GM12873 (cell line): ENCODE measurements around the gene PMEPA1.

Experiments used
- TF ChIP-seq, protein P1 (sequence below): IDR thresholded peaks from 2 replicates; pipeline ENCODE4 v1.5.1; 2012; ENCODE audit warnings: low read depth, mild to moderate bottlenecking, moderate library complexity, low read length, control low read depth; ENCODE audit not compliant: insufficient read depth; ENCODE audit errors: missing control alignments

Gene PMEPA1

DNA sequence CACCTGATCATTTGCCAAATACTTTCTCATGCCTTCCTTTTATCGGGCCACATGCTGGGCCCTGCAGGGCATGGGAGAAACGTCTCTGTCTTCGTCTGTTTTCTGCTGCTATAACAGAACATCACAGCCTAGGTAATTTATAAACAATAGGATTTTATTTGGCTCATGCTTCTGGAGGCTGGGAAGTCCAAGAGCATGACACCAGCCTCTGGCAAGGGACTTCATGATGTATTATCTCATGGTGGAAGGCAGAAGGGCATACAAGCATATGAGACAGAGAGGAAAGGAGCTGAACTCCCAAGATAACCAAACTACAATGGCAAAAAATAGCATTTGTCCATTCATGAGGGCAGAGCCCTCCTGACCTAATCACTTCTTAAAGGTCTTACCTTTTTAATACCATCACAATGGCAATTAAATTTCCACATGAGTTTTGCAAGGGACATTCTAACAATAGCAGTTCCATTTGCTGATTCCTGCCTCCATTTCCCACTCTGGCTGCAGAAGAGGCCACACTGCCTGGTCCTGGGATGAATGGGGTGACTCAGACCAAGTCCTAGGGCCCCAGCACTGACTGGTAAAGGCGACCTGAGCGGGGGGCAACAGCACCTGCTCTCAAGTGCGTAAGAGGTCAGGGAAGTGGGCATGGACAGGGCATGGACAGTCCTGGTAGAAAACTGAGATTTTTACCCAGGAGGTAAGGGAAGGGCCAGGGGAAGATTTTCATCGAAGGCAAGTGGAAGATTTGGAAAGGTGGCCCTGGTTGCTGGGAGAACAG, 84.4 kb downstream of the PMEPA1 start:
- TF ChIP-seq, protein P1, sequence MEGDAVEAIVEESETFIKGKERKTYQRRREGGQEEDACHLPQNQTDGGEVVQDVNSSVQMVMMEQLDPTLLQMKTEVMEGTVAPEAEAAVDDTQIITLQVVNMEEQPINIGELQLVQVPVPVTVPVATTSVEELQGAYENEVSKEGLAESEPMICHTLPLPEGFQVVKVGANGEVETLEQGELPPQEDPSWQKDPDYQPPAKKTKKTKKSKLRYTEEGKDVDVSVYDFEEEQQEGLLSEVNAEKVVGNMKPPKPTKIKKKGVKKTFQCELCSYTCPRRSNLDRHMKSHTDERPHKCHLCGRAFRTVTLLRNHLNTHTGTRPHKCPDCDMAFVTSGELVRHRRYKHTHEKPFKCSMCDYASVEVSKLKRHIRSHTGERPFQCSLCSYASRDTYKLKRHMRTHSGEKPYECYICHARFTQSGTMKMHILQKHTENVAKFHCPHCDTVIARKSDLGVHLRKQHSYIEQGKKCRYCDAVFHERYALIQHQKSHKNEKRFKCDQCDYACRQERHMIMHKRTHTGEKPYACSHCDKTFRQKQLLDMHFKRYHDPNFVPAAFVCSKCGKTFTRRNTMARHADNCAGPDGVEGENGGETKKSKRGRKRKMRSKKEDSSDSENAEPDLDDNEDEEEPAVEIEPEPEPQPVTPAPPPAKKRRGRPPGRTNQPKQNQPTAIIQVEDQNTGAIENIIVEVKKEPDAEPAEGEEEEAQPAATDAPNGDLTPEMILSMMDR = no peak

DNA sequence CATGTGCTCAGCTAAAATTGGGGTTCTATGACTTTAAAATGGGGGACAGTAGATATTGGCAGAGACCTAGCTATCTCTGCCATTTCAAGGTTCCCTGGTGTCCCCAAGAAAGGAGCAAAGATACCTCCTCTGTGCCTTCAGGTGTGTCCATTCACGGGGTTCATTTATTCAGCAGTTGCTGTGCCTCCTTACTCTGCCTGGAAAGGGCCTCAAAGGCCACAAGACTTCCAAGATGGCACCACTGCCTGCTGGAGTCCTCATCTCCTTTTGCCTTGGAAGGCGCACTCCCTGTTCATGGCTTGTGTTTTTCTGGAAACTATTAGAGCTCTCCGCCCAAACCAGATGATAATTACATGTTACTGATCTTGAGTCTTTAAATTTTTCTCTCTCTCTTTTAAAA, 85.7 kb downstream of the PMEPA1 start:
- TF ChIP-seq, protein P1 = no peak

DNA sequence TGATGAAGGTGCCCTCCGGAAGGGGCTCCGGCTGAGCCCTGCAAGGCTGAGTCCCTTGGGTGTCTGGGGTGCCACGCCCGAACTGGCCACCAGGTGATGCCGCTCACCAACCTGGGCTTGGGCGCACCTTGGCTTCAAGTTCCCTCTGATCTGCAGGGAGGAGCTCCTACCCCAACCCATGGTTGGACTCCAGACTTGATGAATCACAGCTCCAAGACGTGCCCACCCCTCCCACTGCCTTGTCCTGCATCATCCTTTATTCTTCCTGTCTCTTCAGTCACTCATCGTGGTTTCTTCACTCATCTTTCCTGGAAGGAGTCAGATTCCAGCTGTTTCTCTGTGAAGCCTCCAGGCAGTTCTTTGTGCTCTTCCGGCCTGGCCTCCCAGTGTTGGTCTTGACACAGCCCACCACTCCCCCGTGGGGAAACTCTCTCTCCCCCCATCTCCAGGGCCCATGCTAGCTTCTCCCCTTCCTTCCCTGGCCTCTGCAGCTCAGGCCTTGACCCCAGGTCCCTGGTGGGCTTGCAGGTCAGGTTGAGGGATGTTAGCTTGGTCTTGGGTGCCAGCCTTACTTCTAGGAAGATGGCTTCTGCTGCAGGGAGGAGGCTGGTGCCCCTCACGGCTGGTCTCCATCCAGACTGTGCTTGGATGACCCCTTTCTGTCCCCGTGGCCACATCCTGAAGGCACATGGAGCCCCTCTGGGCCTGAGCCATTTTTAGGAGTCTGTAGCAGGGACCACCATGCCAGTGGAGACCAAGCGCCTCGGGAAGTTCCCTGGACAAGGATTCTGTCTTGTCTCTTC, 87.0 kb downstream of the PMEPA1 start:
- TF ChIP-seq, protein P1 = peak; percentile 96

DNA sequence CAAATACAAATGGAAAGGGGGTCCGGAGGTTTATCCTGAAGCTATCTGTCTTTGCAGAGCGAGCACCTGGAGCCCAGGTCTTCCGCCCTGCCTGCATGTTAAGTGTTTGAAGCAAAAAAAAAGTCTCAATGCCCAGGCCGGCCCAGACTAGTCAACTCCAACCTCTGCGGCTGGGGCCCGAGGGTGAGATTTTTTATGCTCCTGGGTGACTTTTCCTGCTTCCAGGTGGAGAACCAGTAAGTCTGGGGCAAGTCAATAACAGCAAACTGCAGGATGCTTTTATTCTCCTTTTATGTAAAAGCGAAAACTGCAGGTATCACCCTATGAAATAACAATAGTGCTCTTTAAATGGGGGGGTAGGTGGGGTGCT, 87.6 kb downstream of the PMEPA1 start:
- TF ChIP-seq, protein P1 = no peak

DNA sequence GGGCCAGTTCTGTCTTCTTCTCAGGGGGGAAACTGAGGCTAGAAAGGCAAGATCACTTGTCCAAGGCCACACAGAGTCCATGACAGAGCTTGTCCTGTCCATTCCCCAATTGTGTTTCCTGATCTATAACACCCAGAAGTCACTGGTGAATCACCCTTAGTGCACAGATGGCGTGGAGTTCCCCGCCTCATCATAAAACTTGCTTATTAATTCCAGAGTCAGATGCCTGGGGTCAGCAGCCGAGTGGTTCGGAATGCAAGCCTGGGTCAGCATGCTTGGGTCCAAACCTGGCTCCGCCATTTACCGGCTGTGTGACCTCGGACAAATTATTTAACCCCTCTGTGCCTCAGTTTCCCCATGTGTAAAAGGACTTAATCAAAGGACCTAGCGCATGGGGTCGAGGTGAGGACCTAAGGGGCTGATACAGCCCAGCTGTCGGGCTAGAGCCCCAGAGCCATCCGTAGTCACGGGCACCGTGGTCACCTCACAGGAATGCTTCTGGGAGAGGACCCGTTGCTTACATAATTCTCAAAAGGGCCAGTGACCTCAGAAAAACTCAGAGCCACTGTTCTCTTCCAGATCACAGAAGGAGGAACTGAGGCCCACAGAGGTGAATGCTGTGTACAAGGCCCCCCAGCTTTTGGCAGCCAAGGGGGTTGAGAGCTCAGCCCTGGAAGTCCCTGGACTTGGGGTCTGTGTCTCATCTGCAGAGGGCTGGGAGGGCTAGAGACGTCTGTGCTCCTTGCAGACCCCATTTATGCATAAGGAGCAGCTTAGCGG, 88.2 kb downstream of the PMEPA1 start:
- TF ChIP-seq, protein P1 = no peak

DNA sequence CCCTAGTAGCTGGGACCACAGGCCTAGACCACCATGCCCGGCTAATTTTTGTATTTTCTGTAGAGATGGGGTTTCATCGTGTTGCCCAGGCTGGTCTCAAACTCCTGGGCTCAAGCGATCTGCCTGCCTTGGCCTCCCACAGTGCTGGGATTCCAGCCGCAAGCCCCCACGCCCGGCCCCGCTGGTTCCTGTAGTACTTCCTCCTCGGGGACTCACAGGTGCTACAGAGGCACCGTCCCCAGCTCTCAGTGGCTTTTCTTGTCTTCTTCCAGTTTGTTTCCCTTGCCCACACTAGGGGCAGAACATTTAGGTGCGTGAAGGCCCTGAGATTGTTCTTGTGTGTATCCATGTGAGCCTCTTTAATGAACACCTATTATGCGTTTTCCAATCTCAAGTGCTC, 88.8 kb downstream of the PMEPA1 start:
- TF ChIP-seq, protein P1 = no peak
